ENCODE measurements around the gene SLC6A19. TPM values are rescaled to one million over a fixed set of nuclear protein-coding genes. Genes with fewer than 3 reads are reported as not detected.

SLC6A19 gene
- total RNA-seq, 4 donors from 2014 or later = not detected

- H3K4me3 ChIP-seq (ENCODE audit: low read depth, poor library complexity, severe bottlenecking) = no peak overlapping the region
- DNase-seq (ENCODE audit: low spot score in 2 of 2) = no peak
- intact Hi-C loops (cut with DNase I; ENCODE audit: low total_unique reads) = no loop called here
- TF ChIP-seq POLR2A (IDR thresholded peaks at IDR 0.05) (no peak), CTCF (IDR thresholded peaks at IDR 0.05) (no peak)
- 88 to 90% methylated on average over 19 to 21 of the region's 21 CpGs for WGBS, 2 donors
Observed at GRCh38 chr5:1173485-1174070, 27.8 kb upstream of the SLC6A19 start.

DNA sequence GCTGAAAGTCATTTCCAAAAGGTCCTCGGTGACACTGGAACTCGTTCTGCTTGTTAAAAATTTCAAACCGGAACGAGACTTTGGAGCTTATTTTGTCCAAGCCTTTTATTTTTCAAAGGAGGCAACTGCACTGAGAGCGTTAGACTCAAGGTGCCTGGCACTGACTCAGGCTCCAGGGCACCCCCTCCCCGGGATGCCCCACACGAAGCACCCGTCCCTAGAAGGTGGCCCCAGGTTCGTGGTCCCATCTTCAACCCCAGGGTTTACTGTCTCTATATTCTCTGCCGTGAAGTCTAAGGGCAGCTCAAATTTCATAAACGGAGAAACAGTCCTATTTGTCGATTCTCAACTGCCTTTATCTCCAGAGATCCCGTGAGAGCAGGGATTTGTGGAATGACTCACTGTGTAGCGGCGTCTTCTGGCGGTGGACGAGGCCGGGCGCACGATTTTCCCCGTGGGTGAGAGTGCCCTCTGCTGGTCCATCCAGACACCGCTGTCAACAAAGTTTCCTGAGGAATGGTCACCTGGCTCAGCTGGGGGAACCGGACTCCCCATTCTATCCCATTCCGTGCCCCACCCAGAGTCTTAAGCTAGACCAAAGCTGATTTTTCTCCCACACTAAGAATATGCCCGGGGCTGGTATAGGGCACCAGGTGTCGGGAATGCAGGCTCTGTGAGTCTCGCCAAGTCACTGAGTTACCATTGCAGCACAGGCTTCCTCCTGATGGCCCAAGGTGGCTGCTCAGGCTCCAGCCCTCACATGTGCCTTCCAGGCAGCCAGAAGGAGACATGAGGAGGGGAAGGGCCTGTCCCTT is 27.1 kb upstream of the SLC6A19 start:
- TF ChIP-seq POLR2A (IDR thresholded peaks at IDR 0.05) = no peak
- no peak for TF ChIP-seq CTCF (IDR thresholded peaks at IDR 0.05)
- 41 to 42% methylated on average over 26 to 27 of the region's 27 CpGs for WGBS, 2 donors
- intact Hi-C loops (cut with DNase I; ENCODE audit: low total_unique reads) = no loop called here
- no peak overlapping the region for H3K4me3 ChIP-seq (ENCODE audit: low read depth, poor library complexity, severe bottlenecking)
- no peak for DNase-seq (ENCODE audit: low spot score in 2 of 2)

DNA sequence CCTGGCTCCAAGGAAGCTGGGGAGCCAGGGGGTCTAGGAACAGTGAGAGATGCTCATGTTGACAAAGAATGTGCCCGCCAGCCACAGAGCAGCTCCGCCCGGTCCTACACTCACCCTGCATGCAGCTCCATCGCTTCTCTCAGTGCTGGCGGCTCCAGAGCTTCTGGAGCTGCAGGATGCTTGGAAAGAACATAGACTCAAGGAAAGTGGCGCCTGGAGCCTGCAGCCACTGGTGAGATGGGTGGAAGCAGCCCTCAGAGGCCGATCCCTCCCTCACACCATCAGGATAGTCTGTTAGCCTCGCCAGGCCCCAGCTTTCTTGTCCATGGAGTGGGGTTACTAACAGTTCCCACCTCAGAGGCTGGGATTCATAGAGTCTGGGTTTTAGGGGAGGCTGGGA is 26.4 kb upstream of the SLC6A19 start:
- DNase-seq (ENCODE audit: low spot score in 2 of 2) = no peak
- WGBS, 2 donors = 91 to 93% methylated on average over 8 of the region's 8 CpGs
- intact Hi-C loops (cut with DNase I; ENCODE audit: low total_unique reads) = no loop called here
- no peak for TF ChIP-seq CTCF (IDR thresholded peaks at IDR 0.05)
- TF ChIP-seq POLR2A (IDR thresholded peaks at IDR 0.05) = no peak
- H3K4me3 ChIP-seq (ENCODE audit: low read depth, poor library complexity, severe bottlenecking) = no peak overlapping the region

- DNase-seq (ENCODE audit: low spot score in 2 of 2) = no peak
- TF ChIP-seq CTCF (IDR thresholded peaks at IDR 0.05) (no peak), POLR2A (IDR thresholded peaks at IDR 0.05) (no peak)
- WGBS, 2 donors = 84 to 86% methylated on average over 22 to 26 of the region's 26 CpGs
- no peak overlapping the region for H3K4me3 ChIP-seq (ENCODE audit: low read depth, poor library complexity, severe bottlenecking)
- intact Hi-C loops (cut with DNase I; ENCODE audit: low total_unique reads) = no loop called here
Observed at GRCh38 chr5:1175801-1176472, 25.5 kb upstream of the SLC6A19 start.

- 82 to 89% methylated on average over 36 to 41 of the region's 42 CpGs for WGBS, 2 donors
- TF ChIP-seq CTCF (IDR thresholded peaks at IDR 0.05) (no peak), POLR2A (IDR thresholded peaks at IDR 0.05) (no peak)
- no peak for DNase-seq (ENCODE audit: low spot score in 2 of 2)
- intact Hi-C loops (cut with DNase I; ENCODE audit: low total_unique reads) = no loop called here
- H3K4me3 ChIP-seq (ENCODE audit: low read depth, poor library complexity, severe bottlenecking) = no peak overlapping the region
Observed at GRCh38 chr5:1176473-1177391, 24.7 kb upstream of the SLC6A19 start.

All from lower leg skin (tissue), 4 donors.